KMS-11 (cell line): ENCODE data around the gene CTNNA2.

Experiments
- H2AFZ ChIP-seq: fragments of 200-600 bp; sonication (generic); 2 replicates; pipeline ENCODE4 v1.6.1; 2016; ENCODE audit warnings: antibody characterized with exemption, mixed run types, low read depth
- H3K27ac ChIP-seq: fragments of 200-600 bp; sonication (generic); 2 replicates; pipeline ENCODE4 v1.6.1; 2016; ENCODE audit warnings: mild to moderate bottlenecking, mixed run types
- H3K27me3 ChIP-seq: fragments of 200-600 bp; sonication (generic); 2 replicates; pipeline ENCODE4 v1.6.1; 2017; ENCODE audit warnings: mild to moderate bottlenecking, low read depth, mixed run types, moderate library complexity; ENCODE audit not compliant: insufficient read depth
- H3K36me3 ChIP-seq: fragments of 200-600 bp; sonication (generic); 2 replicates; pipeline ENCODE4 v1.6.1; 2017; ENCODE audit warnings: mild to moderate bottlenecking, mixed run types; ENCODE audit not compliant: insufficient read depth
- H3K4me1 ChIP-seq: fragments of 200-600 bp; sonication (generic); 2 replicates; pipeline ENCODE4 v1.6.1; 2016; ENCODE audit warnings: mild to moderate bottlenecking, low read depth, mixed run types; ENCODE audit not compliant: poor library complexity, severe bottlenecking
- H3K4me2 ChIP-seq: fragments of 200-600 bp; sonication (generic); 2 replicates; pipeline ENCODE4 v1.7.0; 2016; ENCODE audit warnings: mild to moderate bottlenecking, mixed run types
- H3K4me3 ChIP-seq: fragments of 200-600 bp; sonication (generic); IDR thresholded peaks from 2 replicates; pipeline ENCODE4 v1.6.1; 2017; ENCODE audit warnings: low read depth, low read length, mixed read lengths; ENCODE audit not compliant: insufficient read depth
- H3K79me2 ChIP-seq: fragments of 200-600 bp; sonication (generic); 2 replicates; pipeline ENCODE4 v1.6.1; 2016; ENCODE audit warnings: low read depth, mixed run types; ENCODE audit not compliant: insufficient read depth
- H3K9ac ChIP-seq: fragments of 200-600 bp; sonication (generic); 2 replicates; pipeline ENCODE4 v1.6.1; 2016; ENCODE audit warnings: mild to moderate bottlenecking, mixed run types
- H4K20me1 ChIP-seq: fragments of 200-600 bp; sonication (generic); 2 replicates; pipeline ENCODE4 v1.6.1; 2016; ENCODE audit warnings: mild to moderate bottlenecking, mixed run types; ENCODE audit not compliant: insufficient read depth
- CTCF ChIP-seq: fragments of 200-600 bp; sonication (generic); conservative IDR thresholded peaks from 2 replicates; pipeline ENCODE4 v1.6.1; 2017; ENCODE audit warnings: low read depth, mild to moderate bottlenecking, antibody characterized with exemption, low read length, moderate library complexity, mixed read lengths

Gene CTNNA2

DNA sequence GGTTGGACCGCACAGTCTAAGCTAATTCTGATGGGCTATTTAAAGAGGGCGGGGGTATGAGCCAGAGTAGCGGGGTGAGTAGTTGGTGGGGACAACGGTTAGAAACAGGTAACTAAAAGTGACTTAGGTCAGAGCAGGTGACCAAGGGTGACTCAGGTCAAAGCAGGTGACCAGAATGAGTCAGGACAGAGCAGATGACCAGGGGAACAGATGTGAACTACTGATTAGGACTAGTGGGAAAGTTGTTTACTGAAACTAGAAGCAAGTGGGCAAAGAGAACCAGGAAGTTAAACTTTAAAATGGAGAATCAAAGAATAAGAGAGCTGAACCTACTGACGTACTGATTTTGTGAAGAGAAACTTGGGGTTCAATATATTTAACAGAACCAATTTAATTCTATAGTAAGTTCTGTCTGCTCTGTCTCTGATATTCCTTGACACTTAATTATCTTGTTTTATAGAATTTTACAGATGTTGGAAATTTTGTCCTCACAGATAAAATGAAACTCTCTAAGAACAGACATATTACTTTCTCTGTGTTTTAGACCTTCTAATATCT is 799.5 kb downstream of the CTNNA2 start:
- H3K27ac ChIP-seq = no peak overlapping the region
- no peak for TF ChIP-seq CTCF

GRCh38 chr2:80322311-80322920 is 809.6 kb downstream of the CTNNA2 start:
- no peak overlapping the region for H3K4me3 ChIP-seq
- H4K20me1 ChIP-seq = no peaks in the 10 kb centered on the region
- H3K4me1 ChIP-seq = no peaks in the 10 kb centered on the region
- H3K27me3 ChIP-seq = no peaks in the 10 kb centered on the region
- H3K9ac ChIP-seq = no peak overlapping the region
- no peak overlapping the region for H3K27ac ChIP-seq
- TF ChIP-seq CTCF = no peak
- H3K4me2 ChIP-seq = no peak overlapping the region
- H3K79me2 ChIP-seq = no peaks in the 10 kb centered on the region
- H2AFZ ChIP-seq = no peak overlapping the region
- H3K36me3 ChIP-seq = no peaks in the 10 kb centered on the region

More for the DNA sequence above, 799.5 kb downstream of the CTNNA2 start:
- H3K9ac ChIP-seq = no peak overlapping the region
- H3K4me1 ChIP-seq = no peaks in the 10 kb centered on the region
- no peaks in the 10 kb centered on the region for H3K79me2 ChIP-seq
- H3K4me2 ChIP-seq = no peak overlapping the region
- no peaks in the 10 kb centered on the region for H3K27me3 ChIP-seq
- no peaks in the 10 kb centered on the region for H4K20me1 ChIP-seq
- no peak overlapping the region for H3K4me3 ChIP-seq
- H2AFZ ChIP-seq = no peak overlapping the region
- H3K36me3 ChIP-seq = no peaks in the 10 kb centered on the region

DNA sequence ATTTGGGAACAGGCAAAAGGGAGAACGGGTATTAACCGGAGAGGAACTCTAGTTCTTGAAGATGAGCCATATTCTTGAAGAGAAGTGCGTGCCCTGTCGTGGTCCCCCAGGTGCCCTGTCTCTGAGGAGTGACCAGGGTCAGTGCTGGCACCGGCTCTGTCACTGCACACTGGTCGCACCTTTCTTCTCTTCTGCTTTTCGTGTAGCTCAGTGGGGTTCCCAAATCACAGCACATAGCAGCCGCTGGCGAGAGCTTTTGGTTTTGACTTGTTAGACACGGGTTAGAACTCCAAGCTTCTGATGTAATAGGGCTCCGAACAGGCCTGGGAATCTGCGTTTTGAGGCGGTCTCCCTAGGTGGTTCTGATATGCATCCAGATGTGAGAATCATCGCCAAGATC is 810.1 kb downstream of the CTNNA2 start:
- Histone ChIP-seq H3K79me2 (no peaks in the 10 kb centered on the region), H3K9ac (no peak overlapping the region), H4K20me1 (no peaks in the 10 kb centered on the region), H2AFZ (no peak overlapping the region), H3K36me3 (no peaks in the 10 kb centered on the region), H3K27ac (no peak overlapping the region), H3K4me3 (no peak overlapping the region), H3K4me1 (no peaks in the 10 kb centered on the region), H3K27me3 (no peaks in the 10 kb centered on the region), H3K4me2 (no peak overlapping the region)
- no peak for TF ChIP-seq CTCF

- no peaks in the 10 kb centered on the region for H3K36me3 ChIP-seq
- H2AFZ ChIP-seq = no peak overlapping the region
- H3K9ac ChIP-seq = no peak overlapping the region
- H3K27ac ChIP-seq = no peak overlapping the region
- no peaks in the 10 kb centered on the region for H3K4me1 ChIP-seq
- H4K20me1 ChIP-seq = no peaks in the 10 kb centered on the region
- H3K79me2 ChIP-seq = no peaks in the 10 kb centered on the region
- TF ChIP-seq CTCF = no peak
- no peaks in the 10 kb centered on the region for H3K27me3 ChIP-seq
- no peak overlapping the region for H3K4me3 ChIP-seq
- no peak overlapping the region for H3K4me2 ChIP-seq
Observed at GRCh38 chr2:80323610-80324009, 810.8 kb downstream of the CTNNA2 start.
